Kasumi-1 (cell line): ENCODE measurements around the gene AKT2.

ENCODE experiments used
- DNase-seq, 2 experiments: peaks; one replicate each; lab custom pipeline; 2025; lab: John Stamatoyannopoulos, UW

AKT2 gene

DNA sequence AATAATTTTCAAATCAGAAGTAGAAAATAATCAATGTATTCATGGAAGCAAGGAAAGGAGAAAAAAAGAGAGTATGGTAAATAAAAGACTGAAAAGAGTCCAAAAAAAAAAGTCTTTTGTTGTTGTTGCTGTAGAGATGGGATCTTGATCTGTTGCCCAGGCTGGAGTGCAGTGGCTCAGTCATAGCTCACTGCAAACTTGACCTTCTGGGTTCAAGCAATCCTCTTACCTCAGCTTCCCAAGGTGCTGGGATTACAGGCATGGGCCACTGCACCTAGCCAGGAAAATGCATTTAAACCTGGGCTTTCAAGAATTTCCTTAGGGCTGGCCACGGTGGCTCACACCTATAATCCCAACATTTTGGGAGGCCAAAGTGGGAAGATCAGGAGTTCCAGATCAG is 100.9 kb downstream of the AKT2 start:
- DNase-seq = no peak
